Islet precursor cell (in vitro differentiated cells): Measurements from ENCODE around the gene TTLL1.
"Not testable (repeated sequence)": the region's sequence is repeated elsewhere in the genome, so short reads cannot be mapped to it uniquely, and the experiment has no call there.

Source experiments
- DNase-seq: peaks from one replicate; pipeline ENCODE4 v3.0.0-alpha.2; 2018

TTLL1 gene

GRCh38 chr22:43009444-43009843, 79.7 kb downstream of the TTLL1 start:
- no peak for DNase-seq

- DNase-seq: no peak
Measured at GRCh38 chr22:43008921-43009320, 80.3 kb downstream of the TTLL1 start.

GRCh38 chr22:43008509-43008908, 80.7 kb downstream of the TTLL1 start:
- no peak for DNase-seq

- peak; percentile 90 for DNase-seq
Measured at GRCh38 chr22:43007519-43008102, 81.6 kb downstream of the TTLL1 start.

- DNase-seq: no peak
Measured at GRCh38 chr22:43006753-43007152, 82.4 kb downstream of the TTLL1 start.

GRCh38 chr22:43006016-43006505, 83.1 kb downstream of the TTLL1 start:
- DNase-seq: no peak

GRCh38 chr22:43005106-43005505, 84.1 kb downstream of the TTLL1 start:
- DNase-seq: no peak

- no peak for DNase-seq
Measured at GRCh38 chr22:43004362-43005035, 84.7 kb downstream of the TTLL1 start.

- DNase-seq: no peak
Measured at GRCh38 chr22:43002202-43002586, 87.0 kb downstream of the TTLL1 start.

- no peak for DNase-seq
Measured at GRCh38 chr22:43001271-43002201, 87.7 kb downstream of the TTLL1 start.

- no peak for DNase-seq
Measured at GRCh38 chr22:43000441-43001175, 88.6 kb downstream of the TTLL1 start.

GRCh38 chr22:42997582-42998090, 91.6 kb downstream of the TTLL1 start:
- DNase-seq: no peak

- no peak for DNase-seq
Measured at GRCh38 chr22:42996646-42997365, 92.4 kb downstream of the TTLL1 start.

- not testable (repeated sequence) for DNase-seq
Measured at GRCh38 chr22:42995654-42996053, 93.5 kb downstream of the TTLL1 start.

- DNase-seq: no peak
Measured at GRCh38 chr22:42994917-42995562, 94.2 kb downstream of the TTLL1 start.

- DNase-seq: no peak
Measured at GRCh38 chr22:42994276-42994916, 94.8 kb downstream of the TTLL1 start.

- no peak for DNase-seq
Measured at GRCh38 chr22:42993651-42994275, 95.4 kb downstream of the TTLL1 start.

- DNase-seq: no peak
Measured at GRCh38 chr22:42992886-42993479, 96.2 kb downstream of the TTLL1 start.

- DNase-seq: no peak
Measured at GRCh38 chr22:42992092-42992491, 97.1 kb downstream of the TTLL1 start.
